ENCODE results near the gene LIMK1. TPM values are rescaled to one million over a fixed set of nuclear protein-coding genes. Genes with fewer than 3 reads are reported as not detected.
"Not testable (repeated sequence)": the region's sequence is repeated elsewhere in the genome, so short reads cannot be mapped to it uniquely, and the experiment has no call there.

Gene LIMK1
- total RNA-seq, 1 donor from 2014 or later: 51.0 TPM

- Mint-ChIP-seq H3K36me3 (ENCODE audit: low read depth, unreplicated experiment) (peaks cover 20% of the 10 kb centered on the region), H3K4me3 (ENCODE audit: unreplicated experiment) (no peak overlapping the region), H3K4me1 (ENCODE audit: unreplicated experiment) (no peaks in the 10 kb centered on the region), H3K27ac (ENCODE audit: unreplicated experiment) (no peak overlapping the region), H3K9me3 (ENCODE audit: unreplicated experiment) (no peaks in the 10 kb centered on the region), H3K27me3 (ENCODE audit: unreplicated experiment) (peaks cover 3% of the 10 kb centered on the region)
- TF ChIP-seq CTCF (IDR thresholded peaks at IDR 0.05; ENCODE audit: unreplicated experiment): no peak
- DNase-seq (ENCODE audit: low spot score): no peak
Measured at GRCh38 chr7:74106846-74107245, 23.2 kb downstream of the LIMK1 start.

GRCh38 chr7:74115326-74115725, 31.7 kb downstream of the LIMK1 start:
- Mint-ChIP-seq H3K36me3 (ENCODE audit: low read depth, unreplicated experiment) (peaks cover 11% of the 10 kb centered on the region), H3K4me3 (ENCODE audit: unreplicated experiment) (no peak overlapping the region), H3K27me3 (ENCODE audit: unreplicated experiment) (peaks cover 7% of the 10 kb centered on the region), H3K4me1 (ENCODE audit: unreplicated experiment) (no peaks in the 10 kb centered on the region), H3K27ac (ENCODE audit: unreplicated experiment) (no peak overlapping the region), H3K9me3 (ENCODE audit: unreplicated experiment) (no peaks in the 10 kb centered on the region)
- peak; percentile 15 for DNase-seq (ENCODE audit: low spot score)
- TF ChIP-seq CTCF (IDR thresholded peaks at IDR 0.05; ENCODE audit: unreplicated experiment): no peak

GRCh38 chr7:74116356-74116755, 32.8 kb downstream of the LIMK1 start:
- peaks cover 10% of the 10 kb centered on the region for H3K36me3 Mint-ChIP-seq (ENCODE audit: low read depth, unreplicated experiment)
- H3K27me3 Mint-ChIP-seq (ENCODE audit: unreplicated experiment): peaks cover 8% of the 10 kb centered on the region
- no peak overlapping the region for H3K4me3 Mint-ChIP-seq (ENCODE audit: unreplicated experiment)
- DNase-seq (ENCODE audit: low spot score): no peak
- TF ChIP-seq CTCF (IDR thresholded peaks at IDR 0.05; ENCODE audit: unreplicated experiment): no peak
- no peak overlapping the region for H3K27ac Mint-ChIP-seq (ENCODE audit: unreplicated experiment)
- no peaks in the 10 kb centered on the region for H3K4me1 Mint-ChIP-seq (ENCODE audit: unreplicated experiment)
- no peaks in the 10 kb centered on the region for H3K9me3 Mint-ChIP-seq (ENCODE audit: unreplicated experiment)

GRCh38 chr7:74119831-74120230, 36.2 kb downstream of the LIMK1 start:
- H3K27me3 Mint-ChIP-seq (ENCODE audit: unreplicated experiment): peaks cover 10% of the 10 kb centered on the region
- H3K9me3 Mint-ChIP-seq (ENCODE audit: unreplicated experiment): no peaks in the 10 kb centered on the region
- peaks cover 8% of the 10 kb centered on the region for H3K36me3 Mint-ChIP-seq (ENCODE audit: low read depth, unreplicated experiment)
- no peaks in the 10 kb centered on the region for H3K4me1 Mint-ChIP-seq (ENCODE audit: unreplicated experiment)
- peak overlapping the region; percentile 9 for H3K4me3 Mint-ChIP-seq (ENCODE audit: unreplicated experiment)
- H3K27ac Mint-ChIP-seq (ENCODE audit: unreplicated experiment): no peak overlapping the region
- no peak for TF ChIP-seq CTCF (IDR thresholded peaks at IDR 0.05; ENCODE audit: unreplicated experiment)
- DNase-seq (ENCODE audit: low spot score): no peak

- Mint-ChIP-seq H3K4me1 (ENCODE audit: unreplicated experiment) (no peaks in the 10 kb centered on the region), H3K27me3 (ENCODE audit: unreplicated experiment) (peaks cover 10% of the 10 kb centered on the region), H3K9me3 (ENCODE audit: unreplicated experiment) (no peaks in the 10 kb centered on the region), H3K27ac (ENCODE audit: unreplicated experiment) (no peak overlapping the region), H3K4me3 (ENCODE audit: unreplicated experiment) (no peak overlapping the region), H3K36me3 (ENCODE audit: low read depth, unreplicated experiment) (peaks cover 8% of the 10 kb centered on the region)
- TF ChIP-seq CTCF (IDR thresholded peaks at IDR 0.05; ENCODE audit: unreplicated experiment): no peak
- no peak for DNase-seq (ENCODE audit: low spot score)
Measured at GRCh38 chr7:74121401-74122249, 38.0 kb downstream of the LIMK1 start.

- H3K27me3 Mint-ChIP-seq (ENCODE audit: unreplicated experiment); DNase-seq (ENCODE audit: low spot score); H3K4me3 Mint-ChIP-seq (ENCODE audit: unreplicated experiment); H3K36me3 Mint-ChIP-seq (ENCODE audit: low read depth, unreplicated experiment); H3K4me1 Mint-ChIP-seq (ENCODE audit: unreplicated experiment); H3K9me3 Mint-ChIP-seq (ENCODE audit: unreplicated experiment); H3K27ac Mint-ChIP-seq (ENCODE audit: unreplicated experiment): not testable (repeated sequence)
Measured at GRCh38 chr7:74123892-74124291, 40.3 kb downstream of the LIMK1 start.

Measured in endothelial cell (in vitro differentiated cells).